Measurements from ENCODE around the gene ZNF775.

DNA sequence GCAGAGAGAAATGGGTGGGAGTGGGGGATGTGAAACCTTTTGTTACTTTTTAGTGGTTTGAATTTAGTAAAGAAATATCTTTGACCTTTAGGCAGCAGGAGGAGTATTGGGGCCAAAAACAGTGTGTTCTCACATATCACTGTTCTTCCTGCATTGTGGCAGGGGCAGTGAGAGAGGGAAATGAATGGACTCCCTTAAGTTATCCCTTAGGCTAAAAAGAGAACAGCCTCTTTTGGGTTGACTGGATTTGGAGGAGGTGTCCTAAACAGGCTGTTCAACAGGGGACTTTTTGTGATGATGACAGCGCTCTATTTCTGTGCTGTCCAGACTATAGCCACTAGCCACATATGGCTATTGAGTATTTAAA, 22.3 kb downstream of the ZNF775 start:
- TF ChIP-seq ZNF274 (IDR thresholded peaks at IDR 0.05; ENCODE audit: low read depth, low read length) = no peak
- no peak for TF ChIP-seq SUZ12 (IDR thresholded peaks at IDR 0.05; ENCODE audit: extremely low read depth, insufficient read depth, insufficient read length)

Measured in NT2/D1 (cell line).